PC-9 (cell line): ENCODE data around the gene KDM4C. TPM values are rescaled to one million over a fixed set of nuclear protein-coding genes. Genes with fewer than 3 reads are reported as not detected.
A peak's percentile ranks its signal among the peaks of the same experiment; 100 is the strongest.

ENCODE experiments used
- BruUV-seq: library from RNA; stranded (reverse); fragments of 400-500 nt; replicated peaks from 2 replicates; lab custom pipeline; 2021; lab: Mats Ljungman, UMichigan
- CTCF ChIA-PET: fragments of 300-600 bp; sonication (Branson Sonifier 250); formaldehyde crosslinking; loops from one replicate; lab custom pipeline; 2022; ENCODE audit warnings: antibody characterized with exemption; lab: Charles Lee
- POLR2A ChIA-PET: fragments of 300-600 bp; sonication (Branson Sonifier 250); formaldehyde crosslinking; loops from one replicate; lab custom pipeline; 2022; ENCODE audit warnings: antibody characterized with exemption; ENCODE audit not compliant: unreplicated experiment; lab: Charles Lee
- DNase-seq, 2 experiments: peaks; one replicate each; pipeline versions ENCODE4 v3.0.0 to v3.0.0-alpha.2; 2015 to 2022; ENCODE audit warnings: mixed read lengths in 1 of 2
- H2AFZ ChIP-seq: fragments of 200-600 bp; sonication (generic); 2 replicates; pipeline ENCODE4 v1.8.1; 2017; ENCODE audit warnings: antibody characterized with exemption
- H3F3A ChIP-seq: fragments of 200-600 bp; sonication (generic); 2 replicates; pipeline ENCODE4 v1.8.1; 2017; ENCODE audit warnings: antibody characterized with exemption, mild to moderate bottlenecking, low read depth; ENCODE audit not compliant: insufficient read depth
- H3K27ac ChIP-seq: fragments of 200-600 bp; sonication (generic); 2 replicates; pipeline ENCODE4 v1.6.1; 2016; ENCODE audit warnings: mixed run types
- H3K27me3 ChIP-seq: fragments of 200-600 bp; sonication (generic); 2 replicates; pipeline ENCODE4 v1.6.1; 2016; ENCODE audit warnings: low read depth, mixed run types; ENCODE audit not compliant: insufficient read depth
- H3K36me3 ChIP-seq: fragments of 200-600 bp; sonication (generic); 2 replicates; pipeline ENCODE4 v1.6.1; 2016; ENCODE audit warnings: low read depth, mixed run types
- H3K4me1 ChIP-seq: fragments of 200-600 bp; sonication (generic); replicated peaks from 2 replicates; pipeline ENCODE4 v1.6.1; 2016; ENCODE audit warnings: mixed run types; ENCODE audit not compliant: insufficient read depth
- H3K4me2 ChIP-seq: fragments of 200-600 bp; sonication (generic); 2 replicates; pipeline ENCODE4 v1.6.1; 2017; ENCODE audit warnings: mixed run types
- H3K4me3 ChIP-seq: fragments of 200-600 bp; sonication (generic); 2 replicates; pipeline ENCODE4 v1.6.1; 2016; ENCODE audit warnings: mixed run types
- H3K79me2 ChIP-seq: fragments of 200-600 bp; sonication (generic); 2 replicates; pipeline ENCODE4 v1.6.1; 2017; ENCODE audit warnings: low read depth, mixed run types
- H3K9me2 ChIP-seq: fragments of 200-600 bp; sonication (generic); 2 replicates; pipeline ENCODE4 v1.8.1; 2017; ENCODE audit warnings: mild to moderate bottlenecking; ENCODE audit not compliant: insufficient read depth
- H3K9me3 ChIP-seq: fragments of 200-600 bp; sonication (generic); 2 replicates; pipeline ENCODE4 v1.8.1; 2016; ENCODE audit warnings: low read depth; ENCODE audit not compliant: insufficient read depth
- H4K20me1 ChIP-seq: fragments of 200-600 bp; sonication (generic); 2 replicates; pipeline ENCODE4 v1.8.1; 2017; ENCODE audit not compliant: insufficient read depth
- EZH2 ChIP-seq: fragments of 200-600 bp; sonication (generic); IDR thresholded peaks from 2 replicates; pipeline ENCODE4 v1.8.0; 2017; ENCODE audit warnings: antibody characterized with exemption, low read depth
- intact Hi-C: fragments of 100-400 bp; cut with micrococcal nuclease; formaldehyde crosslinking; loops from one replicate; pipeline ENCODE4 v1.10.0; 2022; ENCODE audit not compliant: unreplicated experiment
- total RNA-seq: library from RNA; stranded (reverse); gene quantifications from 2 replicates; pipeline ENCODE4 v1.2.3, GENCODE V29; 2021
- TF ChIP-seq, protein P1 (sequence below): fragments of 200-600 bp; sonication (generic); conservative IDR thresholded peaks from 2 replicates; pipeline ENCODE4 v1.6.1; 2017; ENCODE audit warnings: mixed run types, antibody characterized with exemption, mild to moderate bottlenecking, moderate library complexity

KDM4C gene
- total RNA-seq, 1 experiment from 2014 or later, result 12.9 TPM

DNA sequence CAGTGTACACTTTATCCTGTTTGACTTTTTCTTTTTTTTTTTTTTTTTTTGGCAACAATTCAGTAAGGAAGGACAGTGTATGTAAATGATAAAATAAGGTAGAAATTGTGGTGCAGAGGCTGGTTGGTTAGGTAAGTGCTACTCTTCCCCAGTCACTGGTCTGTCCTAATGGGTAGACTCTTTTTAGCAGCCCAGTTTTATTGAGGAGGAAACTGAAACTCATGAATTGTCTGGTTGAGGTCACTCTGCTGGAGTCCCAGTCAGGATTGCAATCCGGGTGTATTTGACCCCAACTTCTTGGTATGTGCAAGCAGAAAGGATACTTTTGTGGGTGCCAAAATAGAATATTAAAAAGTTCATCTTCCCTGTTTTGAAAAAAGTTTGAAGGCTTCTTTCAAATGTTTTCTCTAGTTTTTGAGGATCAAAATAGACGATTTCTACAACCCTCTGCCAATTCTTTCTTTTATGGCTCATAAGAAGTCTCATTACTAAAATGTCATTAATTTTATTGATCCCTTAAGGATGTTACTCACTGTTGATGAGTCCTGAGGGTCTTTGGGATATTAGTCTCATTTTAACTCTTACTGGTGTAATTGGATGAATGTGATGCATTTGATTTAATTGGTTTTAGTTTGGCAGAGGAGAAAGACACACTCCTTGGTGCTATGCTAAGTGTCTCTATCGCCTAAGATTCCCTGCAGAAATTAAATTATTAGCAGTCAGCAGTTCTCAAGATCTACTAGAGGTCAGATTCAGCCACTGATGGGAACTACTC, 171.9 kb downstream of the KDM4C start:
- no peak for TF ChIP-seq EZH2
- TF ChIP-seq, protein P1, sequence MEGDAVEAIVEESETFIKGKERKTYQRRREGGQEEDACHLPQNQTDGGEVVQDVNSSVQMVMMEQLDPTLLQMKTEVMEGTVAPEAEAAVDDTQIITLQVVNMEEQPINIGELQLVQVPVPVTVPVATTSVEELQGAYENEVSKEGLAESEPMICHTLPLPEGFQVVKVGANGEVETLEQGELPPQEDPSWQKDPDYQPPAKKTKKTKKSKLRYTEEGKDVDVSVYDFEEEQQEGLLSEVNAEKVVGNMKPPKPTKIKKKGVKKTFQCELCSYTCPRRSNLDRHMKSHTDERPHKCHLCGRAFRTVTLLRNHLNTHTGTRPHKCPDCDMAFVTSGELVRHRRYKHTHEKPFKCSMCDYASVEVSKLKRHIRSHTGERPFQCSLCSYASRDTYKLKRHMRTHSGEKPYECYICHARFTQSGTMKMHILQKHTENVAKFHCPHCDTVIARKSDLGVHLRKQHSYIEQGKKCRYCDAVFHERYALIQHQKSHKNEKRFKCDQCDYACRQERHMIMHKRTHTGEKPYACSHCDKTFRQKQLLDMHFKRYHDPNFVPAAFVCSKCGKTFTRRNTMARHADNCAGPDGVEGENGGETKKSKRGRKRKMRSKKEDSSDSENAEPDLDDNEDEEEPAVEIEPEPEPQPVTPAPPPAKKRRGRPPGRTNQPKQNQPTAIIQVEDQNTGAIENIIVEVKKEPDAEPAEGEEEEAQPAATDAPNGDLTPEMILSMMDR, result no peak

DNA sequence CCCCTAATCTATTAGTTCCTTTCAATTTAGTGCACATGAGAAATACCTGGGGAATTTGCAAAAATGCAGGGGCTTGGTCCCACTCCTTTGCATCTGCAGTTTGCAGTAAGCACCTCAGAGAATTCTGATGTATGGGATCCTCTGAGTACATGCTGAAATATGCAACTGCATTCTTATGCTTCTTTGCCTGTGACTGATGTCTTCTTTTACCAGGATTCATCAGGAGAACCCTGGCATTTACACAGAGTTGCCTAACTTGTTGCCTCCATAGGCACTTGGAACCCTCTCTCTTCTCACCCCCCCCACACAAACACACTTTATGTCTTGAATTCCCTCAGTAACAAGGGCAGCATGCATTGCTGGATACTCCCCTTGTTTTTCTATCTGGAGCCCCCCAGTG, 173.1 kb downstream of the KDM4C start:
- BruUV-seq, result no TSS peak

More for the DNA sequence above, 171.9 kb downstream of the KDM4C start:
- H3K27ac ChIP-seq, result no peak overlapping the region
- no peaks in the 10 kb centered on the region for H3K27me3 ChIP-seq
- H3F3A ChIP-seq, result no peaks in the 10 kb centered on the region
- H2AFZ ChIP-seq, result no peak overlapping the region
- H3K4me1 ChIP-seq, result no peaks in the 10 kb centered on the region
- no peak overlapping the region for H3K4me3 ChIP-seq
- ChIA-PET CTCF (no interaction called here), POLR2A (no interaction called here)
- no peaks in the 10 kb centered on the region for H3K9me3 ChIP-seq
- no peaks in the 10 kb centered on the region for H3K9me2 ChIP-seq
- no peak overlapping the region for H3K4me2 ChIP-seq
- H4K20me1 ChIP-seq, result no peaks in the 10 kb centered on the region
- intact Hi-C loops, result no loop called here
- BruUV-seq, result no TSS peak
- no peaks in the 10 kb centered on the region for H3K79me2 ChIP-seq
- no peaks in the 10 kb centered on the region for H3K36me3 ChIP-seq
- no peak for DNase-seq

DNA sequence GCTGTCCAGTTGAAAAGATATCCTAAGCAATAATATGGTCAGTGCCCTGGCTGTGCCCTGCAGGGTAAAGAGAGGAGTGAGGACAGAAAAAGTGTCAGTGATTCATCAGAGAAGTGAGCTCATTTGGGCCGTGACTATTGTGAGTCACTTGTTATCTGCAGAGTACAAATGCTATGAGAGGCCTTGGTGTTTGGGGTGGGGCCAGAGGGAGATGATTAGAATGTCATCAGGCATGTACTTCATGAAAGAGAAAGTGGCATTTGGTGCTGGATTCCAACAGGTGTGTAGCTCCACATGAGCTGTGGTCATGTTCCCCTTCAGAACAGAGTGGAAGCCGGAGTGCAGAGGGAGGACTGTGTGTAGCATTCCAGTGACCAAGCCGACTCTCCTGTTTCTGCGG, 174.1 kb downstream of the KDM4C start:
- no peak overlapping the region for H2AFZ ChIP-seq
- H3K27me3 ChIP-seq, result no peaks in the 10 kb centered on the region
- H3K4me3 ChIP-seq, result no peak overlapping the region
- ChIA-PET CTCF (no interaction called here), POLR2A (interaction anchor here (0.7 kb wide), 2 partner anchors 8 to 299 kb away, joined by 3 to 6 read pairs; no protein-coding TSS in a partner anchor)
- H3K27ac ChIP-seq, result no peak overlapping the region
- BruUV-seq, result no TSS peak
- TF ChIP-seq, protein P1, result no peak
- no peak overlapping the region for H3K4me2 ChIP-seq
- no peaks in the 10 kb centered on the region for H3K9me3 ChIP-seq
- no peaks in the 10 kb centered on the region for H4K20me1 ChIP-seq
- no peaks in the 10 kb centered on the region for H3K4me1 ChIP-seq
- intact Hi-C loops, result no loop called here
- no peaks in the 10 kb centered on the region for H3F3A ChIP-seq
- no peaks in the 10 kb centered on the region for H3K36me3 ChIP-seq
- peak in 1 of 2 experiments; percentile 1 for DNase-seq
- no peaks in the 10 kb centered on the region for H3K79me2 ChIP-seq
- no peaks in the 10 kb centered on the region for H3K9me2 ChIP-seq

More for the DNA sequence above, 173.1 kb downstream of the KDM4C start:
- DNase-seq, result no peak
- no peak overlapping the region for H3K4me2 ChIP-seq
- no peaks in the 10 kb centered on the region for H4K20me1 ChIP-seq
- no peaks in the 10 kb centered on the region for H3F3A ChIP-seq
- TF ChIP-seq, protein P1, result no peak
- no peak for TF ChIP-seq EZH2
- CTCF ChIA-PET, result no interaction called here
- H3K4me3 ChIP-seq, result no peak overlapping the region
- POLR2A ChIA-PET, result no interaction called here
- H3K79me2 ChIP-seq, result no peaks in the 10 kb centered on the region
- H3K4me1 ChIP-seq, result no peaks in the 10 kb centered on the region
- H3K9me2 ChIP-seq, result no peaks in the 10 kb centered on the region
- intact Hi-C loops, result no loop called here
- H3K27ac ChIP-seq, result no peak overlapping the region
- H2AFZ ChIP-seq, result no peak overlapping the region
- H3K9me3 ChIP-seq, result no peaks in the 10 kb centered on the region
- no peaks in the 10 kb centered on the region for H3K27me3 ChIP-seq
- H3K36me3 ChIP-seq, result no peaks in the 10 kb centered on the region
